NCI-H1694 (cell line): ENCODE measurements around the gene FBXW7.

Experiments used
- DNase-seq: peaks from one replicate; lab custom pipeline; 2025; lab: John Stamatoyannopoulos, UW

Gene FBXW7

GRCh38 chr4:152471251-152471792 is 64.6 kb downstream of the FBXW7 start:
- no peak for DNase-seq

GRCh38 chr4:152468408-152468807 is 67.5 kb downstream of the FBXW7 start:
- DNase-seq: no peak

GRCh38 chr4:152467101-152467500 is 68.8 kb downstream of the FBXW7 start:
- DNase-seq: no peak

GRCh38 chr4:152464030-152464823 is 71.7 kb downstream of the FBXW7 start:
- DNase-seq: no peak

DNA sequence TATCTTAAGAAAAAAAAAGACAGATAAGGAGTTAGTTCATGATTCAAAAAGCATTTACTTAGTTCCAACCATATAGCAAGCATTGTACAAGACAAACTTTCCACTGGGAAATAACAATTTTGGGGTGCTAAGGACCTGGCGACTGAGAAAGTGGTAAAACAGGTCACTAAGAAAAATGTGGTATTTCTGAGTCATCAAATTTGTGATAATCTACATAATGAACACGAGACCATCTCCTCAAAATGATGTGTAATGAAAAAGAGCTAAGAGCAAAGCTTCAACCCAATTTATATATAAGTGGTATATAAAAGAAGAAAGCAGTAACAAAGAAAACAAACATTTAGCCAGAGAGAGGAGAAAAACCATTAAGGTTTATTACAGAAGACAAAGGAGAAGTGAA is 72.3 kb downstream of the FBXW7 start:
- DNase-seq: no peak

- DNase-seq: no peak
Observed at GRCh38 chr4:152462695-152463094, 73.2 kb downstream of the FBXW7 start.

GRCh38 chr4:152462047-152462446 is 73.8 kb downstream of the FBXW7 start:
- DNase-seq: no peak

GRCh38 chr4:152460488-152460887 is 75.4 kb downstream of the FBXW7 start:
- no peak for DNase-seq

GRCh38 chr4:152459326-152459725 is 76.6 kb downstream of the FBXW7 start:
- DNase-seq: no peak

- DNase-seq: no peak
Observed at GRCh38 chr4:152458801-152459302, 77.0 kb downstream of the FBXW7 start.

- DNase-seq: no peak
Observed at GRCh38 chr4:152456609-152457008, 79.3 kb downstream of the FBXW7 start.

DNA sequence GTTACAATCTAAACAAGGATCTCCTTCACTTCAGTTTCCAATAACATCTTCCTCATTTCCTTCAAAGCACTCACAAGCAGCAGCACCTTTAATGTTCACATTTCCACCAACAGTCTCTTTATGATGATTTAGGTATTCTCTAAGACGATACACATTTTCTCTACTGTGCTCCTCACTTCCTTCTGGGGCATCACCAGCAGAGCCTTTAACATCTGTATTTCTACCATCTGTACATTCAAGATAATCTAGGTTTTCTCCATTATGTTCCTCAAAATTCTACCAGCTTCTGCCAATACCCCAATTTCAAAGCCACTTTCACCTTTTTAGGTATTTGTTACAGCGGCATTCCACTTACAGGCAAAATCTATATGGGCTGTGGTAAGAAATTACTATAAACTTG is 80.6 kb downstream of the FBXW7 start:
- DNase-seq: no peak

DNA sequence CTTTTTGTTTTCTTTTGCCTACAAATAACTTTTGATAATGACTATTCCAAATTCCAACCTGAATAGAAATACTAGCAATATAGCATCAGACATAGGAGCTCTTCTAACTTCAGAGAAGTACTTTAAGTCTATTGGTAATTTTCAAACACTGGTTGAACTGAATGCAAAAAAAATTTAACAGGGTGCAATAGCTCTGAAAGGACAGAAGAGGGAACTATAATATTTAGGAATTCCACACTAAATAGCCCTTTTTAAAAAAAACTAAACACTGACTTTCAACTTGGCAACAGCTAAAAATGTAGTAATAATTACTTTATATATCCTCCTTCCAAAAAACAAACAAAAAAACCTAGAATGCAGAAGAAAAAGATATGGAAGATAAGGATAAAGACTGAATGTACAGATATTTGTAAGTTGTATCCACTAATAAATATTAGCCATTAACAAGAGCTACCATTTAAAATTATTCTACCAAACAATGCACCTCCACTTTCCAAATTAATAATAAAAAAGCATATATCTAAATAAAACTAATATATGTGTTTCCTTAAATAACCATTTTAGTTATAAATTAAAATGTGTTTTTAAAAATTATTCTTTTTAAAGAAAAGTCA is 81.4 kb downstream of the FBXW7 start:
- peak; percentile 39 for DNase-seq

- no peak for DNase-seq
Observed at GRCh38 chr4:152451496-152451895, 84.4 kb downstream of the FBXW7 start.

GRCh38 chr4:152448854-152449253 is 87.0 kb downstream of the FBXW7 start:
- DNase-seq: no peak

GRCh38 chr4:152448038-152448707 is 87.7 kb downstream of the FBXW7 start:
- DNase-seq: no peak

- DNase-seq: no peak
Observed at GRCh38 chr4:152443859-152444258, 92.0 kb downstream of the FBXW7 start.

- no peak for DNase-seq
Observed at GRCh38 chr4:152437561-152437960, 98.3 kb downstream of the FBXW7 start.

GRCh38 chr4:152436384-152436783 is 99.5 kb downstream of the FBXW7 start:
- no peak for DNase-seq

DNA sequence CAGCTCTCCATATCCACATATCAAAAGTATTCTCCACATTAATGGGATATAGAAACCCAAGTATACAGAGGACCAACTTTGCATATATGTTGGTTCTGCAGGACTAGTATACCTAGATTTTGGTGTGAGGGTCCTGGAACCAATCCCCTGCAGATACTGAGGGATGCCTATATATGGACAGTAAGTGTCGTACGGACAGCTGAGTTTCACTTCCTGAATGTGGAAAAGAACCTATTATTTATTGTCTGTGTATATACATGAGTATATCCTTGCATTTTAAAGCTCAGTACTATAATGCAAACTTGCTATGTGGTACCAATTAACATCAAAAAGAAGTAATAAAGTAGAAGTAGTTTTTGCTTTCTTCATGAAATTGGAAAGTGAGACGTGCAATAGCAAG is 101.9 kb downstream of the FBXW7 start:
- no peak for DNase-seq

DNA sequence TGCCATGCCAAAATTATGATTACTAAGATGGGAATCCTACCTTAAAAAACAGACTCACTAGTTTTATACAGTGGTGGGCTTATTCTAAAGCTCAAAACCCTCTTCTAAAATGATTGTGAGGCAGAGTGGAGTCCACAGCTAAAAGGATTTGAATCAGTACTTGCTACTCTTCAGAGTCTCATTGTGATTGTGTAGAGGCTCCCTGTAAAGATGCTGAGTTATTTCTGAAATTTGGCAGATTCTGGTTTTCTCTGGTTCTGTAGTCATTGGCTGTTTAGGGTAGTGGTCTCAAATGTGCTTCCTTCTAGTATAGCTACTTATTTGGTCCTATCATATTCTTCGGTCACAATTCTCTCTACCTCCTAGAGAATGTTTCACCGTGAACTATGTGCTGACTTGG is 104.1 kb downstream of the FBXW7 start:
- DNase-seq: no peak

DNA sequence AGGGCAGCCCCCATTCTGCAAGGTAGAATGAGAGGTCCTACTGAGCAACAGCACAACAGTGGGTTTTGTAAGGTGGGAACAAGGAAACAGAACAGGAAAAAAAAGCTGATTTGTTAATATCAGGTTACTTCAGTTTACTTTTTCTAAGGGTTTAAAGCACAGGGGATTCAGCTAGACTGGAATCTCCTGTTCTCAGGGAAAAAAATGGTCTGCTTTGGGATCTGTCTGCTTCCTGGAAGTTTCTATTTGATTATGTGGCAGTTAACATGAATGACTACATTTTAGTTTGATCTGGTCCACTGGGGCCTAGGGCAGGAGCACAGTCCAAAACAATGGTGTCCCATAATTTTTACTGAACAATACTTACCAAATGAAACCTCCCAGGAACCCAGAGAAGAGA is 104.6 kb downstream of the FBXW7 start:
- DNase-seq: no peak

DNA sequence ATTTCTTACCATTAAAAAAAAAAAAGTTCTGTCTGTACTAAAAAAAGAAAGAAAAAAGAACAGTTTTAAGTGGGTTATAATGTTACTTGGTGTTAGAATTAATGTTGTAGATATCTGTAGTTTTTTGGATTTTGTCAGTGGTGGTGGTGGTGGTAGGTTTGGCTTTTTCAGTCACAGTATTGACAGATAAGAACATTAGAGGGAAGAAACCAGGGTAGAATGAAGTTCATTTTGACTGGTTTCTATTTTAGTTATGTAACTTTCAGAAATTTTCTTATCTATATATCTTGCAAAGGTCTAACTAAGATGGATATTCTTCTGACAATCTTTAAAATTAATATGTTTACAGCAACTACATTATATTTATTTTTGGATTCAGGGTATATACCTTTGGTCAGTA is 105.4 kb downstream of the FBXW7 start:
- no peak for DNase-seq
